ENCODE measurements around the gene LDHB.
"Not testable (repeated sequence)": the region's sequence is repeated elsewhere in the genome, so short reads cannot be mapped to it uniquely, and the experiment has no call there.

The LDHB gene

GRCh38 chr12:21677622-21678277, 20.1 kb upstream of the LDHB start:
- no peak overlapping the region for H3K4me3 ChIP-seq (ENCODE audit: low read length)
- H3K9ac ChIP-seq (ENCODE audit: low read length): no peak overlapping the region
- H3K4me1 ChIP-seq (ENCODE audit: control insufficient read depth, insufficient read depth, low read length): peaks cover 4% of the 10 kb centered on the region
- peaks cover 16% of the 10 kb centered on the region for H3K27me3 ChIP-seq (replicated peaks; ENCODE audit: control insufficient read depth, insufficient read depth, low read length)
- H3K9me3 ChIP-seq (ENCODE audit: control insufficient read depth, low read length): no peaks in the 10 kb centered on the region
- no peaks in the 10 kb centered on the region for H3K36me3 ChIP-seq (ENCODE audit: control insufficient read depth, insufficient read depth, low read length, severe bottlenecking)
- DNase-seq (ENCODE audit: low read depth): no peak

- no peak for DNase-seq (ENCODE audit: low read depth)
- H3K9me3 ChIP-seq (ENCODE audit: control insufficient read depth, low read length): no peaks in the 10 kb centered on the region
- H3K9ac ChIP-seq (ENCODE audit: low read length): no peak overlapping the region
- H3K4me1 ChIP-seq (ENCODE audit: control insufficient read depth, insufficient read depth, low read length): peaks cover 4% of the 10 kb centered on the region
- no peaks in the 10 kb centered on the region for H3K36me3 ChIP-seq (ENCODE audit: control insufficient read depth, insufficient read depth, low read length, severe bottlenecking)
- no peak overlapping the region for H3K4me3 ChIP-seq (ENCODE audit: low read length)
- peaks cover 19% of the 10 kb centered on the region for H3K27me3 ChIP-seq (replicated peaks; ENCODE audit: control insufficient read depth, insufficient read depth, low read length)
Observed at GRCh38 chr12:21677204-21677603, 19.6 kb upstream of the LDHB start.

GRCh38 chr12:21676776-21677175, 19.1 kb upstream of the LDHB start:
- Histone ChIP-seq H3K4me1 (ENCODE audit: control insufficient read depth, insufficient read depth, low read length) (peaks cover 4% of the 10 kb centered on the region), H3K4me3 (ENCODE audit: low read length) (no peak overlapping the region), H3K36me3 (ENCODE audit: control insufficient read depth, insufficient read depth, low read length, severe bottlenecking) (no peaks in the 10 kb centered on the region), H3K27me3 (replicated peaks; ENCODE audit: control insufficient read depth, insufficient read depth, low read length) (peaks cover 19% of the 10 kb centered on the region), H3K9ac (ENCODE audit: low read length) (no peak overlapping the region), H3K9me3 (ENCODE audit: control insufficient read depth, low read length) (no peaks in the 10 kb centered on the region)
- DNase-seq (ENCODE audit: low read depth): no peak

GRCh38 chr12:21675641-21676040, 18.0 kb upstream of the LDHB start:
- Histone ChIP-seq H3K4me1 (ENCODE audit: control insufficient read depth, insufficient read depth, low read length) (peaks cover 2% of the 10 kb centered on the region), H3K9me3 (ENCODE audit: control insufficient read depth, low read length) (no peaks in the 10 kb centered on the region), H3K4me3 (ENCODE audit: low read length) (no peak overlapping the region), H3K9ac (ENCODE audit: low read length) (no peak overlapping the region), H3K36me3 (ENCODE audit: control insufficient read depth, insufficient read depth, low read length, severe bottlenecking) (no peaks in the 10 kb centered on the region), H3K27me3 (replicated peaks; ENCODE audit: control insufficient read depth, insufficient read depth, low read length) (peaks cover 15% of the 10 kb centered on the region)
- no peak for DNase-seq (ENCODE audit: low read depth)

- no peaks in the 10 kb centered on the region for H3K9me3 ChIP-seq (ENCODE audit: control insufficient read depth, low read length)
- H3K4me3 ChIP-seq (ENCODE audit: low read length): no peak overlapping the region
- H3K36me3 ChIP-seq (ENCODE audit: control insufficient read depth, insufficient read depth, low read length, severe bottlenecking): no peaks in the 10 kb centered on the region
- no peak for DNase-seq (ENCODE audit: low read depth)
- no peaks in the 10 kb centered on the region for H3K4me1 ChIP-seq (ENCODE audit: control insufficient read depth, insufficient read depth, low read length)
- H3K9ac ChIP-seq (ENCODE audit: low read length): no peak overlapping the region
- H3K27me3 ChIP-seq (replicated peaks; ENCODE audit: control insufficient read depth, insufficient read depth, low read length): peaks cover 15% of the 10 kb centered on the region
Observed at GRCh38 chr12:21675096-21675495, 17.5 kb upstream of the LDHB start.

- H3K4me3 ChIP-seq (ENCODE audit: low read length); H3K9me3 ChIP-seq (ENCODE audit: control insufficient read depth, low read length); DNase-seq (ENCODE audit: low read depth); H3K36me3 ChIP-seq (ENCODE audit: control insufficient read depth, insufficient read depth, low read length, severe bottlenecking); H3K9ac ChIP-seq (ENCODE audit: low read length); H3K4me1 ChIP-seq (ENCODE audit: control insufficient read depth, insufficient read depth, low read length): not testable (repeated sequence)
- peaks cover 15% of the 10 kb centered on the region for H3K27me3 ChIP-seq (replicated peaks; ENCODE audit: control insufficient read depth, insufficient read depth, low read length)
Observed at GRCh38 chr12:21673830-21674552, 16.3 kb upstream of the LDHB start.

GRCh38 chr12:21672146-21672545, 14.5 kb upstream of the LDHB start:
- H3K4me3 ChIP-seq (ENCODE audit: low read length): no peak overlapping the region
- H3K27me3 ChIP-seq (replicated peaks; ENCODE audit: control insufficient read depth, insufficient read depth, low read length): peaks cover 15% of the 10 kb centered on the region
- H3K9ac ChIP-seq (ENCODE audit: low read length): no peak overlapping the region
- H3K4me1 ChIP-seq (ENCODE audit: control insufficient read depth, insufficient read depth, low read length): no peaks in the 10 kb centered on the region
- no peaks in the 10 kb centered on the region for H3K36me3 ChIP-seq (ENCODE audit: control insufficient read depth, insufficient read depth, low read length, severe bottlenecking)
- no peaks in the 10 kb centered on the region for H3K9me3 ChIP-seq (ENCODE audit: control insufficient read depth, low read length)
- no peak for DNase-seq (ENCODE audit: low read depth)

GRCh38 chr12:21666722-21667121, 9.1 kb upstream of the LDHB start:
- Histone ChIP-seq H3K36me3 (ENCODE audit: control insufficient read depth, insufficient read depth, low read length, severe bottlenecking) (no peaks in the 10 kb centered on the region), H3K27me3 (replicated peaks; ENCODE audit: control insufficient read depth, insufficient read depth, low read length) (no peaks in the 10 kb centered on the region), H3K9ac (ENCODE audit: low read length) (no peak overlapping the region), H3K4me1 (ENCODE audit: control insufficient read depth, insufficient read depth, low read length) (no peaks in the 10 kb centered on the region), H3K9me3 (ENCODE audit: control insufficient read depth, low read length) (no peaks in the 10 kb centered on the region), H3K4me3 (ENCODE audit: low read length) (no peak overlapping the region)
- no peak for DNase-seq (ENCODE audit: low read depth)

GRCh38 chr12:21665816-21666215, 8.2 kb upstream of the LDHB start:
- H3K36me3 ChIP-seq (ENCODE audit: control insufficient read depth, insufficient read depth, low read length, severe bottlenecking): no peaks in the 10 kb centered on the region

GRCh38 chr12:21662122-21662792, 4.6 kb upstream of the LDHB start:
- Histone ChIP-seq H3K36me3 (ENCODE audit: control insufficient read depth, insufficient read depth, low read length, severe bottlenecking) (no peaks in the 10 kb centered on the region), H3K27me3 (replicated peaks; ENCODE audit: control insufficient read depth, insufficient read depth, low read length) (no peaks in the 10 kb centered on the region), H3K9ac (ENCODE audit: low read length) (no peak overlapping the region), H3K4me3 (ENCODE audit: low read length) (no peak overlapping the region), H3K4me1 (ENCODE audit: control insufficient read depth, insufficient read depth, low read length) (no peaks in the 10 kb centered on the region), H3K9me3 (ENCODE audit: control insufficient read depth, low read length) (no peaks in the 10 kb centered on the region)
- no peak for DNase-seq (ENCODE audit: low read depth)

More at GRCh38 chr12:21665816-21666215, 8.2 kb upstream of the LDHB start:
- no peak overlapping the region for H3K4me3 ChIP-seq (ENCODE audit: low read length)
- H3K9me3 ChIP-seq (ENCODE audit: control insufficient read depth, low read length): no peaks in the 10 kb centered on the region
- DNase-seq (ENCODE audit: low read depth): no peak
- no peaks in the 10 kb centered on the region for H3K4me1 ChIP-seq (ENCODE audit: control insufficient read depth, insufficient read depth, low read length)
- H3K27me3 ChIP-seq (replicated peaks; ENCODE audit: control insufficient read depth, insufficient read depth, low read length): no peaks in the 10 kb centered on the region
- H3K9ac ChIP-seq (ENCODE audit: low read length): no peak overlapping the region

GRCh38 chr12:21661396-21662093, 3.9 kb upstream of the LDHB start:
- not testable (repeated sequence) for H3K4me3 ChIP-seq (ENCODE audit: low read length); H3K27me3 ChIP-seq (replicated peaks; ENCODE audit: control insufficient read depth, insufficient read depth, low read length); H3K9me3 ChIP-seq (ENCODE audit: control insufficient read depth, low read length); DNase-seq (ENCODE audit: low read depth); H3K4me1 ChIP-seq (ENCODE audit: control insufficient read depth, insufficient read depth, low read length); H3K9ac ChIP-seq (ENCODE audit: low read length); H3K36me3 ChIP-seq (ENCODE audit: control insufficient read depth, insufficient read depth, low read length, severe bottlenecking)
